SK-N-SH treated with all-trans-retinoic acid at 6 μM for 48 hours (cell line): ENCODE measurements around the gene APOLD1.

Experiments used
- CREB5 ChIP-seq: fragments of 250-450 bp; sonication (Bioruptor Pico); IDR thresholded peaks from 2 replicates; pipeline ENCODE4 v1.5.1; 2020; ENCODE audit warnings: low read depth, mild to moderate bottlenecking, moderate library complexity
- ESRRG ChIP-seq: fragments of 250-450 bp; sonication (Bioruptor Pico); IDR thresholded peaks from 2 replicates; pipeline ENCODE4 v1.6.1; 2021; ENCODE audit warnings: mild to moderate bottlenecking
- PPARA ChIP-seq: fragments of 250-450 bp; sonication (Bioruptor Pico); IDR thresholded peaks from 2 replicates; pipeline ENCODE4 v1.5.0; 2020; ENCODE audit warnings: mild to moderate bottlenecking, borderline replicate concordance
- RARB ChIP-seq: fragments of 250-450 bp; sonication (Bioruptor Pico); IDR thresholded peaks from 2 replicates; pipeline ENCODE4 v1.8.0; 2021; ENCODE audit warnings: mild to moderate bottlenecking, moderate library complexity
- SNAI2 ChIP-seq: fragments of 250-450 bp; sonication (Bioruptor Pico); IDR thresholded peaks from 2 replicates; pipeline ENCODE4 v1.5.0; 2020; ENCODE audit warnings: mild to moderate bottlenecking, moderate library complexity
- ZFP3 ChIP-seq: fragments of 250-450 bp; sonication (Bioruptor Pico); IDR thresholded peaks from 2 replicates; pipeline ENCODE4 v1.5.0; 2020; ENCODE audit warnings: mild to moderate bottlenecking, moderate library complexity
- ZFP30 ChIP-seq: fragments of 450-650 bp; formaldehyde crosslinking; IDR thresholded peaks from 2 replicates; pipeline ENCODE4 v1.5.0; 2022; ENCODE audit warnings: mild to moderate bottlenecking, moderate library complexity

- TF ChIP-seq ESRRG (no peak), ZFP3 (no peak), SNAI2 (CRISPR knock-in tag) (no peak), ZFP30 (CRISPR knock-in tag) (no peak), CREB5 (CRISPR knock-in tag) (no peak), PPARA (CRISPR knock-in tag) (no peak), RARB (CRISPR knock-in tag) (no peak)
Observed at GRCh38 chr12:12800406-12801180, 15.1 kb downstream of the APOLD1 start.
